ENCODE measurements around the gene KRTAP2-4. TPM values are rescaled to one million over a fixed set of nuclear protein-coding genes. Genes with fewer than 3 reads are reported as not detected.

The KRTAP2-4 gene
- total and polyA plus RNA-seq, 9 donors: not detected

Other genes with a start within 250 kb of the KRTAP2-4 start
Only the 30 nearest of the 39 such genes appear.
- not detected for gene KRT20, start 180.6 kb downstream of the KRTAP2-4 start, total RNA-seq
- gene KRT20, start 180.6 kb downstream of the KRTAP2-4 start, polyA plus RNA-seq (ENCODE audit: insufficient read depth in 1 of 8, insufficient read length in 8 of 8, low replicate concordance in 1 of 8): under 1 TPM in 4 of 8 donors, not detected in 4; 0.13 to 0.59 (median 0.35) TPM
- 0.27 TPM for gene KRT23, start 128.2 kb downstream of the KRTAP2-4 start, total RNA-seq
- 1 to 10 TPM in 1 of 8 donors, under 1 TPM in 6, not detected in 1; 0.08 to 6.5 (median 0.22) TPM for gene KRT23, start 128.2 kb downstream of the KRTAP2-4 start, polyA plus RNA-seq (ENCODE audit: insufficient read depth in 1 of 8, insufficient read length in 8 of 8, low replicate concordance in 1 of 8)
- 3.8 TPM for gene KRT39, start 98.9 kb downstream of the KRTAP2-4 start, total RNA-seq
- 1 to 10 TPM; 2.1 to 8.1 (median 6.3) TPM for gene KRT39, start 98.9 kb downstream of the KRTAP2-4 start, polyA plus RNA-seq (ENCODE audit: insufficient read depth in 1 of 8, insufficient read length in 8 of 8, low replicate concordance in 1 of 8)
- gene KRT40, start 81.6 kb downstream of the KRTAP2-4 start, total RNA-seq: 11.0 TPM
- gene KRT40, start 81.6 kb downstream of the KRTAP2-4 start, polyA plus RNA-seq (ENCODE audit: insufficient read depth in 1 of 8, insufficient read length in 8 of 8, low replicate concordance in 1 of 8): 10 to 100 TPM in 4 of 8 donors, 1 to 10 TPM in 4; 3.7 to 16.2 (median 10.1) TPM
- gene KRTAP3-3, start 71.7 kb downstream of the KRTAP2-4 start, total RNA-seq: not detected
- under 1 TPM in 1 of 8 donors, not detected in 7; 0.40 TPM for gene KRTAP3-3, start 71.7 kb downstream of the KRTAP2-4 start, polyA plus RNA-seq (ENCODE audit: insufficient read depth in 1 of 8, insufficient read length in 8 of 8, low replicate concordance in 1 of 8)
- gene KRTAP3-2, start 66.0 kb downstream of the KRTAP2-4 start, total RNA-seq: 0.18 TPM
- gene KRTAP3-2, start 66.0 kb downstream of the KRTAP2-4 start, polyA plus RNA-seq (ENCODE audit: insufficient read depth in 1 of 8, insufficient read length in 8 of 8, low replicate concordance in 1 of 8): 1 to 10 TPM in 1 of 8 donors, under 1 TPM in 7; 0.25 to 1.6 (median 0.61) TPM
- not detected for gene KRTAP3-1, start 56.8 kb downstream of the KRTAP2-4 start, total RNA-seq
- not detected for gene KRTAP3-1, start 56.8 kb downstream of the KRTAP2-4 start, polyA plus RNA-seq (ENCODE audit: insufficient read depth in 1 of 8, insufficient read length in 8 of 8, low replicate concordance in 1 of 8)
- not detected for gene KRTAP1-5, start 38.7 kb downstream of the KRTAP2-4 start, total RNA-seq
- not detected for gene KRTAP1-5, start 38.7 kb downstream of the KRTAP2-4 start, polyA plus RNA-seq (ENCODE audit: insufficient read depth in 1 of 8, insufficient read length in 8 of 8, low replicate concordance in 1 of 8)
- gene KRTAP1-4, start 35.7 kb downstream of the KRTAP2-4 start, total RNA-seq: not detected
- not detected for gene KRTAP1-4, start 35.7 kb downstream of the KRTAP2-4 start, polyA plus RNA-seq (ENCODE audit: insufficient read depth in 1 of 8, insufficient read length in 8 of 8, low replicate concordance in 1 of 8)
- gene KRTAP1-3, start 31.0 kb downstream of the KRTAP2-4 start, total RNA-seq: not detected
- under 1 TPM in 2 of 8 donors, not detected in 6; 0.12 to 0.32 TPM for gene KRTAP1-3, start 31.0 kb downstream of the KRTAP2-4 start, polyA plus RNA-seq (ENCODE audit: insufficient read depth in 1 of 8, insufficient read length in 8 of 8, low replicate concordance in 1 of 8)
- not detected for gene KRTAP1-1, start 24.4 kb downstream of the KRTAP2-4 start, total RNA-seq
- gene KRTAP1-1, start 24.4 kb downstream of the KRTAP2-4 start, polyA plus RNA-seq (ENCODE audit: insufficient read depth in 1 of 8, insufficient read length in 8 of 8, low replicate concordance in 1 of 8): not detected
- not detected for gene KRTAP2-1, start 18.6 kb downstream of the KRTAP2-4 start, total RNA-seq
- not detected for gene KRTAP2-1, start 18.6 kb downstream of the KRTAP2-4 start, polyA plus RNA-seq (ENCODE audit: insufficient read depth in 1 of 8, insufficient read length in 8 of 8, low replicate concordance in 1 of 8)
- gene KRTAP2-2, start 10.6 kb downstream of the KRTAP2-4 start, total RNA-seq: not detected
- not detected for gene KRTAP2-2, start 10.6 kb downstream of the KRTAP2-4 start, polyA plus RNA-seq (ENCODE audit: insufficient read depth in 1 of 8, insufficient read length in 8 of 8, low replicate concordance in 1 of 8)
- not detected for gene KRTAP2-3, start 5.8 kb downstream of the KRTAP2-4 start, total RNA-seq
- gene KRTAP2-3, start 5.8 kb downstream of the KRTAP2-4 start, polyA plus RNA-seq (ENCODE audit: insufficient read depth in 1 of 8, insufficient read length in 8 of 8, low replicate concordance in 1 of 8): not detected
- not detected for gene KRTAP4-7, start 18.3 kb upstream of the KRTAP2-4 start, total RNA-seq
- not detected for gene KRTAP4-7, start 18.3 kb upstream of the KRTAP2-4 start, polyA plus RNA-seq (ENCODE audit: insufficient read depth in 1 of 8, insufficient read length in 8 of 8, low replicate concordance in 1 of 8)
- gene KRTAP4-8, start 32.3 kb upstream of the KRTAP2-4 start, total RNA-seq: not detected
- not detected for gene KRTAP4-8, start 32.3 kb upstream of the KRTAP2-4 start, polyA plus RNA-seq (ENCODE audit: insufficient read depth in 1 of 8, insufficient read length in 8 of 8, low replicate concordance in 1 of 8)
- gene KRTAP4-16, start 36.3 kb upstream of the KRTAP2-4 start, total RNA-seq: not detected
- gene KRTAP4-16, start 36.3 kb upstream of the KRTAP2-4 start, polyA plus RNA-seq (ENCODE audit: insufficient read depth in 1 of 8, insufficient read length in 8 of 8, low replicate concordance in 1 of 8): not detected
- not detected for gene KRTAP4-9, start 39.5 kb upstream of the KRTAP2-4 start, total RNA-seq
- under 1 TPM in 1 of 8 donors, not detected in 7; 0.31 TPM for gene KRTAP4-9, start 39.5 kb upstream of the KRTAP2-4 start, polyA plus RNA-seq (ENCODE audit: insufficient read depth in 1 of 8, insufficient read length in 8 of 8, low replicate concordance in 1 of 8)
- gene KRTAP4-11, start 52.5 kb upstream of the KRTAP2-4 start, total RNA-seq: not detected
- not detected for gene KRTAP4-11, start 52.5 kb upstream of the KRTAP2-4 start, polyA plus RNA-seq (ENCODE audit: insufficient read depth in 1 of 8, insufficient read length in 8 of 8, low replicate concordance in 1 of 8)
- gene KRTAP4-12, start 58.3 kb upstream of the KRTAP2-4 start, total RNA-seq: not detected
- not detected for gene KRTAP4-12, start 58.3 kb upstream of the KRTAP2-4 start, polyA plus RNA-seq (ENCODE audit: insufficient read depth in 1 of 8, insufficient read length in 8 of 8, low replicate concordance in 1 of 8)
- not detected for gene KRTAP4-6, start 74.7 kb upstream of the KRTAP2-4 start, total RNA-seq
- not detected for gene KRTAP4-6, start 74.7 kb upstream of the KRTAP2-4 start, polyA plus RNA-seq (ENCODE audit: insufficient read depth in 1 of 8, insufficient read length in 8 of 8, low replicate concordance in 1 of 8)
- gene KRTAP4-5, start 83.9 kb upstream of the KRTAP2-4 start, total RNA-seq: not detected
- gene KRTAP4-5, start 83.9 kb upstream of the KRTAP2-4 start, polyA plus RNA-seq (ENCODE audit: insufficient read depth in 1 of 8, insufficient read length in 8 of 8, low replicate concordance in 1 of 8): not detected
- not detected for gene KRTAP4-4, start 94.9 kb upstream of the KRTAP2-4 start, total RNA-seq
- not detected for gene KRTAP4-4, start 94.9 kb upstream of the KRTAP2-4 start, polyA plus RNA-seq (ENCODE audit: insufficient read depth in 1 of 8, insufficient read length in 8 of 8, low replicate concordance in 1 of 8)
- gene KRTAP4-3, start 102.3 kb upstream of the KRTAP2-4 start, total RNA-seq: not detected
- gene KRTAP4-3, start 102.3 kb upstream of the KRTAP2-4 start, polyA plus RNA-seq (ENCODE audit: insufficient read depth in 1 of 8, insufficient read length in 8 of 8, low replicate concordance in 1 of 8): not detected
- gene KRTAP4-2, start 112.3 kb upstream of the KRTAP2-4 start, total RNA-seq: not detected
- gene KRTAP4-2, start 112.3 kb upstream of the KRTAP2-4 start, polyA plus RNA-seq (ENCODE audit: insufficient read depth in 1 of 8, insufficient read length in 8 of 8, low replicate concordance in 1 of 8): not detected
- gene KRTAP4-1, start 119.0 kb upstream of the KRTAP2-4 start, total RNA-seq: not detected
- gene KRTAP4-1, start 119.0 kb upstream of the KRTAP2-4 start, polyA plus RNA-seq (ENCODE audit: insufficient read depth in 1 of 8, insufficient read length in 8 of 8, low replicate concordance in 1 of 8): not detected
- not detected for gene KRTAP9-1, start 124.0 kb upstream of the KRTAP2-4 start, total RNA-seq
- gene KRTAP9-1, start 124.0 kb upstream of the KRTAP2-4 start, polyA plus RNA-seq (ENCODE audit: insufficient read depth in 1 of 8, insufficient read length in 8 of 8, low replicate concordance in 1 of 8): not detected
- gene KRTAP9-2, start 160.8 kb upstream of the KRTAP2-4 start, total RNA-seq: not detected
- gene KRTAP9-2, start 160.8 kb upstream of the KRTAP2-4 start, polyA plus RNA-seq (ENCODE audit: insufficient read depth in 1 of 8, insufficient read length in 8 of 8, low replicate concordance in 1 of 8): not detected
- gene KRTAP9-3, start 166.6 kb upstream of the KRTAP2-4 start, total RNA-seq: not detected
- gene KRTAP9-3, start 166.6 kb upstream of the KRTAP2-4 start, polyA plus RNA-seq (ENCODE audit: insufficient read depth in 1 of 8, insufficient read length in 8 of 8, low replicate concordance in 1 of 8): not detected
- gene KRTAP9-8, start 172.1 kb upstream of the KRTAP2-4 start, total RNA-seq: not detected
- not detected for gene KRTAP9-8, start 172.1 kb upstream of the KRTAP2-4 start, polyA plus RNA-seq (ENCODE audit: insufficient read depth in 1 of 8, insufficient read length in 8 of 8, low replicate concordance in 1 of 8)

Measured in muscle of leg (tissue), 9 donors.